NCI-H345 treated with DMSO at 0.1 percent for 48 hours (cell line): ENCODE measurements around the gene TMIE.

Experiments used
- DNase-seq: peaks from one replicate; lab custom pipeline; 2025; ENCODE audit not compliant: unreplicated experiment; lab: John Stamatoyannopoulos, UW

Gene TMIE

DNA sequence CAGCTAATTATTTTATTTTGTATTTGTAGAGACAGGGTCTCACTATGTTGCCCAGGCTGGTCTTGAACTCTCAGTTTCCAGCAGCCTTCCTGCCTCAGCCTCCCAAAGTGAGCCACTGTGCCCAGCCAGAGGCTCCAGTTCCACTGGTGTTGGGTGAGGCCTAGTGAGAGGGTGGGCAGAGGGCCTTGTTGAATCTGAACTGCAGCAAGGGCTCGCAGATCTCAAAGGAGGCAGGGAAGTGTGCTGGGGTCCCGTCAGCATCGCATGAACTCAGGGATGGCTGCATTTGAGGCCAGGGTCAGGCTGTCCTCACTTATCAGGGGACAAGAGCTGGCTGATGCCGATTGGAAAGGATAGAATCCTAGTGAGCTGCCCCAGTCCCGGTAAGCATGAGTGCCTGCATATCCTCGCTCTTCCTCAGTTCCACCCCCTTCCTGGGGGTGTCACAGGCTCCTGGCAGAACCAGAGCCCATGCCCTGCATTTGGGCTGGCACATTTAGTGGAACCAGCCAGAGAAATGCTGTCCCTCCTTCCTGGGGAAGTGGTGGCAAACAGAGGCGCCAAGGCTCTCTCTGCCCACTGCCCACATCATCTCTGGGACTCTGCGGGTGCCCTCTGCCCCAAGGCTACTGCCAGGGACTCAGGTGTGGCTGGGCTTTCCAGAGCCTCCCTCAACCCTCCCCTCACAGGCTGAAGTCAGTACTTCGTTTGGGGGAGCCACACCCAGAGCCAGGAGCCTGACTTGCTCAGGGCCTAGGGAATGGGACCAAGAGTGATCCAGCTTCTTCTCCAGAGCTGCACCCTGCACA, 31.8 kb upstream of the TMIE start:
- no peak for DNase-seq

DNA sequence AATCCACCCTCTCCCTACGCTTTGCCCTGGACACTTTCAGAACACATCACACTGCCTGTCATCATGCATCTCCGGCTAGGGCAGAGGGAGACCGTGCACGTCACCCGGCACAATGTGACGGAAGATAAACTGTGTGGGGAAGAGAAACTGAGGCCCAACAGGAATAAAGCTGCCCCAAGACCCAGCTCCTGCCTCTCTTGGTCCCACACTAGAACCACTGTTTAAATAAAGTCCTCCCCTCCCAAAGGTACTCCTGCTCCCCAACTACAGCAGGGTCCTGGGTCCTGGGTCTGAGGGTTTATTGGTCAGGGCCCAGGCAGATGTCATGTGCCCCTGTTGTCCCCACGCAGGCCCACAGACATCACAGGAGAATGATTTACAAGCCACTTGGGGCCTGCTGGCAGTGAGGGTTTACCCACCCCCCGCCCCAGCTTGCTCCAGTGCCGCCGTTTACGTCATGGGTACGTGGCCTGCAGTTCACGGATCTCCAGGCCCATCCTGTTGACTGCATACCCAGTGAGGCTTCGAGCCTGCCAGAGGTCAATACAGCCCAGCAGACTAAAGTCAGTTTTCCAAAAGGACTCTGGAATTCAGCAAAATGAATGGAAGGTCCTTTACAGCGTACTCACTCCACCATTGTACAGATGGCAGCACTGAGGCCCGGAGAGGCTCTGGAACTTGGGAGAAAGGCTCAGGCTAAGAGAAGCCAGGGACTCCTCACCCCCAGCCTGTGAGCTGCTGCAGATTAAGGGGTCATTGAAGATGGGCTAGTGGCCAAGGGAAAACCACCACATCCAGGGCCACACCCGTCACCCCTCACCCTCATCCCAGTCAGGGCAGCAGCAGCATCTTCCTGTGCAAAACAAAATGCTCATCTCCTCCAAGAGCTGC, 30.9 kb upstream of the TMIE start:
- no peak for DNase-seq

DNA sequence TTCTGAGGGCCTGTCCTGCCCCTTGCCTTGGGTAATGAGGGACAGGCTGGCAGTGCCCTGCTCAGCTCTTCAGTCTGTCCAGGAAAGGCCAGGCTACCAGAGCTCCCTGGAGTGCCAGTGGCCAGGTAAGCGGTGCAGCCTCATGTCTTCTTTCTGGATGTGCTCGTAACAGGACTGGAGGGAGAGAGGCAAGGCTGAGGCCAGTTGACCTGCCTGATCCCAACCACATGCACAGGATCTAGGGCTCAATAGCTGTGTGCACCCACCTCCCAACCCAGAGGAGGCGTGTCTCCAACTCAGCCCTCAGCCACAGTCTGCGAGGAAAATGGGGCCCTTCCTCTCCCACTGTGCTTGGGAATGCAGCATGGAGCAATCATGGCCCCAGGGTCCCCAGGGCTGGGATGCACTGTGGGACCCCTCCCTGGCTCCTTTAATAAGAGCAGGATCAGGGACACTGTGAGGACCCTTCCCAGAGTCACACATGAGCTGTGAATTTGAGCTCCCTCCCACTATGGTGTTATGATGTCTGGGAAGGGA, 30.2 kb upstream of the TMIE start:
- no peak for DNase-seq

DNA sequence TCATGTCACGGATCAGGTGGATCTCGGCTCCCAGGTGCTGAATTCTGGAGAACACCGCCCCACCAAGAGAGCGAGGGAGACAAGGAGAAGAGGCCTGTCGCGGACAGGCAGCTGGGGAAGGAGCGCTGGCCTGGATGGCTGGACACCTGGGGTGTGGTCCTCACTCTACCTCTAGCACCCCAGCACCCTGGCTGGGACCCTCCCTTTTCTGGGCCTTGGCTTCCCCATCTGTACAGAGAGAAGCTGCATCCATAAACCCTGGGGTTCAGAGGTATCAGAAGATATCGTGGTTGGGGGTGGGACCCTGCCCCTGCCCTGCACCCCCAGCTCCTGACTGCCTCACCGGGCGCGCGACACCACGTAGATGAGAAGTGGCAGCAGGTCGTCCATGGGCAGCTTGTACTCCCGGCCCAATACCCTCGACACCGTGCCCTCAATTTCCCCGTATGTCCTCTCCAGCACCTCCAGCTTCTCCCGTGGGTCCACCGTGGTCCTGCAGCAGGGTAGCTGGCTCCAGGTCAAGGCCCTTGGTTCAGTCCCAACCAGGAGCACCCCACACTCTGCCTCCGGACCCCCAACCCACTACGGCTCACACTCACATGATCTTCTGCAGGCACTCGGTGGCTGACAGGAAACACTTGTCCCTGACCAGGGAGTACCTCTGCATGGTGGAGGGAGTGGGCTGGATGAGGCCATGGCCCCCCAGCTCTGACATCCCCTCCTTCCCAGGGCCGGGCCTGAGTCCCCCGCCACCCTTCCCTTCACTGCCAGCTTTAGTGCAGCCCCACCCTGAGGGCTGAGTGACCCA, 29.4 kb upstream of the TMIE start:
- DNase-seq: no peak

DNA sequence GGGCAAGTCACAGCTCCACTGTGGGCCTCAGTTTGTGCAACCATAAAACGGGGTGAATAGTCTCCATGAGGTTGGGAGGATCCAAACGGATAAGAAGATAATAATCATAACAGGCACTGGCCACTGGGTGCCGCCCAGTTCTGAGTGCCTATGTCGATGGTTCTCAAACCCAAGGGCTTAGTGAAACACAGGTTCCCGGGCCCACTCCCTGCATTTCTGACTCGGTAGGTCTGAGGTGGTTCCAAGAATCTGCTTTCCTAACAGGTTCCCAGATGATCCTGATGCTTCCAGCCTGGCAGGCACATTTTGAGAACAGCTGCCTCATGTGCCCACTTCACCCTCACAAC, 28.9 kb upstream of the TMIE start:
- no peak for DNase-seq

DNA sequence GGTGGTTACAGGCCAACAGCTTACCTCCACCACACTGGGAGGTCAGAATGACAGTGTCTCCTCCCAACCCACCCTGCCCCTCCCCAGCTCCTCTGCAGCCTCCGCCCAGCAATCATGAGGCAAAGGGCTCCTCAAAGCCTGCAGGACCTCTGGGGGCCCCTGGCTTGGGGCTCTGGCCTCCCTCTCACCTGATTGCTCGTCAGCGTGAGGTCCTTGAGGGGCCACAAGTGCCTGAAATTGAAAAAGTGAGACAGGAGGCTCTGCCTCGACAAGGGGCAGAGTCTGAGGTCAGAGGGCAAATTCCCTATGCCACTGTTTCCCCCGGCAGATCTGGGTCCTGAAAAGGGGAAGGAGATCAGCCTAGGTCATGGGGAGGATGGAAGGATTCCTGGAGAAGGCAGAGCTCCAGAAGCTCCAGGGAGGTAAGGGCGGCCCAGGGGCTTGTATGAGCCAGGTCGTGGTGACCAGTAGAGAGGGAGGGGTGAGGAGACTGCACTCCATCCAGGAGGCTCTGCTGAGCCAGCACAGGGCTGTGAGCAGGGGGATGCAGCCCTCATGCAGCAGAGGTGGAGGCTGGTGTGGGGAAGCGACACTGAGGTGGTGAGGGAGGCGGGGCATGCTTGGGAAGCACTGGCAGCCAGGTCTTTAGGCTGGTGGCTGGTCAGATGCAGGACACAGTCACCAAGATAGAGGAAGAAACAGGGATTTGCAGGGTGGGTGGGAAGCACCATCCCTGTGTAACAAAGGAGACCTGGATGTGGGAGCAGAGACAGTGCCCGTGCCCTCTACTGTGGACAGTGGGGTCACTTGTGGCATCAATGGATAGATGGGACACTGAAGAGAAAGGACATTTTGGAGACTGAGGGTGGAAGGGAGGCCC, 27.8 kb upstream of the TMIE start:
- DNase-seq: no peak

DNA sequence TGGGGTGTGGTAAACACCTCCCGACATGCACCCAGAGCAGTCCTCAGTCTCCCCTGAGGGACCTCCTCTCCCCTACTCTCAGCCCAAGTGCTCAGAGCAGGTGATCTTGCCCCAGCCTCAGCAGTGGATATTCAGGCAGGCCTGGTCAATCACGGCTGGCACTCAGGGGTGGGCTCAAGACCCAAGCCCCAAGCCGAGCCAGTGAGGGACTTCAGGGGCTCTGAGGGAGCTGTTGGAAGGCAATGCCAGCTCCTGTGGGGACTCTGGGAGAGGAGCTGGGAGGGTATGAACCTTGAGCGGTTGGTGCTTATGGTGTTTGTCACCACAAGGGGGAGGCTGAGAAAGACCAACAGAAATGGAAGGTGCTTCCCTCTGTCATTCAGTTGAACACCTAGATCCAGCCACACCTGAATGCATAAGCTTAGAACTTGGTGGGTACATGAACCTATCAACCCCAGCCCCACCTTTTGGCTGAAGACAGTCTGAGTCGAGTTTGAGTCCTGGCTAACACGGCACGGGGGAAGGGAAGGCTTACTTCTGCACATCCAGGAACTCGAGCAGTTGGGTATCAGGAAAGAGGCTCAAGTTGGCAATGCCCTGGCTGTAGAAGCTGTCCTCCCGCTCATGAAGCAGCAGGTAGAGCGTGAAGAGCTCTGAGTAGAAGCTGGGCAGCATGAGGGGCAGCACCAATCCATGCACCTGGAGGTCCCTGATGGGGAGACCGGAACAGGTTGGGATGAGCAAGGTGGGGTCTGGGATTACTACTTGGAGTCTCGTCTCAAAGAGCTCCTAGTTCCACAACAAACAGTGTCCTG, 27.0 kb upstream of the TMIE start:
- DNase-seq: no peak

DNA sequence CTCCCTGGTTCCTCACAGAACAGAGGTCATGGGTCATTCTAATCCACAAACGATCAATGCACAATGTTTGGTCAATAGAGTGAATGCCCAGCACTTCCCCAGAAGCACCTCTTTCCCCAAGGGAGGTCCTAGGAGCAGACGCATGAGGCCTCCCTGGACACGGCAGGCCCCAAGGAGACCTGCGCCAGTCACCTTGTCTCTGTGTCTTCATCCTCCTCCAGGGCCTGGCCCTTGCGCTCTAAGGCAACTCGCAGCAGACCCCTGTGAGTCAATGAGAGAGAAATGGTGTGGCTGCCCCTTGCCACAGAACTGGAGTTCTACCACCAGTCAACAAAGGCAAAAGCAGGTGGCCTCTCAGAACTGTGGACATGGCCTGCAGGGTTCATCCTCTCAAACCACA, 25.8 kb upstream of the TMIE start:
- DNase-seq: no peak

DNA sequence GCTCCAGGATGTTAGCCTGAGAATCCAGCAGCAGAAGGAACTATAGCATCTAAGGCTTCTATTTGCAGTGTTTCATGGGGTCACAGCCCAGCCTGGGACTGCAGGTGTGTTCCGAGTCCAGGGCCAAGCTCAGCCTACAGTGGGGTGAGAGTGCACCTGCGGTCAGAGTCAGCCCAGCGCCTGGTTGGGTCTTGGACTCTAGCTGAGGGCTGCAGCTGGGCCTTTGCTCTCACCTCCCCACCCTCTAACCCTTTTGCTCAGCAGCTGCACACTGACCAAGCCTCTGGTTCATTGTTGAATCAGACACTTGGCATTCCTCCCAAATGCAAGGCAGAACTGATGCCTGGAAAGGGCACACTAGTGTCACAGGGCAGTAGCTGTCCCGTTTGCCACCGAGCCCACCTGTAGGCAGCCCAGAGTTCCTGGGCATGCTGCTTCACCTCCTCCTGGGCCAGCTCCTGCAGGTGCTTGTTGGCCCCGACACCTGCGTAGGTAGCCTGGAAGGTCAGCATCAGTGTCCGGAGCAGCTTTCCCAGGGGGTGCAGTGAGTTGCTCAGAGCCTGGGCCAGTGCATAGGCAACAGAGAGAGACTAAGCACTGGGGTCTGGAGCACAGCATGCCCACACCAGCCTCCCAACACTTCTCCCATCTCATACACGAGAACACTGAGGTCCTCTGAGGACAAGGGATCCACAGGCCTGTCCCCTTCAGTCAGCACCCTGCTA, 25.2 kb upstream of the TMIE start:
- DNase-seq: no peak

DNA sequence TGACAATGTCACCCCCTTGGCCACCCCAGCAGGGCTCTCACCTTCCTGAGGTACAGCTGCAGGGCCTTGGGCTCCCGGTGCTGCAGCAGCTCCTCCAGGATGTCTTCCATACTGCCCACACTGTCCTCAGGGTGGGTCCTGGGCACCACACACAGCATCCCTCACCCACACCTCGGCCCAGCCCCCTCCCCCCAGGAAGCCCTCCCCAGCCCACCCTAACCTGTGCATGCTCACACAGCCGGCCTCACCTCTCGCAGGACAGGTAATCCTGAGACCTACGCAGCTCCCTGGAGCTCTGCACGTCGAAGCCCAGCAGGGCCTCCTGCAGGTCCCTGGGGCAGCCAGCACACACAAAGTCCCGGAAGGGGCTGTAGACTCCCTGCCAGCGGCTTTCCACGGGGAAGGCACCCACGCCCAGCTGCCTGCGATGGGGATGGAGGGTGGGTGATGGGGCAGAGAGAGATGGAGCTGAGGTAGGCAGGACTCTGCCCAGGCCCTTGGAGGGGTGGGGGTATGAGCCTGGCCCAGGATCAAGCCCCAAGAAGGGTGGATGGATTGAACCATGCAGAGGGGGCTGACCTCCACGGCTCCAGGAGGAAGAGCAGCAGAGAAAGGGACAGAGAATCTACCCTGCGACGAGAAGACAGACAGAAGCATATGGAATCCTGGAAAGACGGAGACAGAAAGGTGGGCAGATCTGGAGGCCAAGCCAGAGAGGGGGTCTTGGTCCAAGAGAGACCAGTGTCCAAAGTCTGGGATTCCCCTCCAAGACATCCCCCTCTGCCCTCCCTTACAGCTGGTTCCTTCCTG, 24.4 kb upstream of the TMIE start:
- DNase-seq: no peak

DNA sequence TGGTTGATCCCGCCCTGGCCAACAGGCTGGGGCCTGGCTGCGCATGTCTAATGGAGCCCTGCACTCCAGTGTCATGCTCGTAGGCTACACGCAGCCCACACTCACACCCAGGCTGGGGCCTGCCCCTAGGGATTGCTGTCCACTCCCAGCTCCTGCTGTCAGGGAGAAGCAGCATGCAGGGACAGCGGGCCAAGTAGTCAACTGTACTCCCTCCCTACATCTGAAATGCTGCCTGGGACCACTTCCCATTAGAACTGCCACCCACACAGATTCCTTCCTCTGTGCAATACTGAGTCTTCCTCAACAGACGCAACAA, 23.8 kb upstream of the TMIE start:
- DNase-seq: no peak

DNA sequence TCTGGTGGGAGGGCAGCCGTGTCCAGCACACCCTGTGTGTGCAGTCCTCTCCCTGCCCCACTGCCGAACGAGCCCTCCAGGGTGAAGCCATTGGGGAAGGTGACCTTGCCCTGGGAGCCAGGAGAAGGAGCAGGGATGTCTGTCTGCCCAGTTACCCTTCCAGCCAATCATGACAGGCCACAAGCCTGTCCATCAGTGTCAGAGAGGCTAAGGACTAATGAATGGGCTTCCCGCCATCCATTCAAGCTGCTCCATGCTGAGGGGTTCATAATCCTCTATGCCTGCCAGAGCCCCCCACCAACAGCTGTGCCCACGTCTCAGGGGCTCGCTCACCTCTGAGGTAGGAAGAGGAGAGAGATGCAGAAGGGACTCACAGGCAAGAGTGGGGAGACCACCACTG, 22.9 kb upstream of the TMIE start:
- no peak for DNase-seq

DNA sequence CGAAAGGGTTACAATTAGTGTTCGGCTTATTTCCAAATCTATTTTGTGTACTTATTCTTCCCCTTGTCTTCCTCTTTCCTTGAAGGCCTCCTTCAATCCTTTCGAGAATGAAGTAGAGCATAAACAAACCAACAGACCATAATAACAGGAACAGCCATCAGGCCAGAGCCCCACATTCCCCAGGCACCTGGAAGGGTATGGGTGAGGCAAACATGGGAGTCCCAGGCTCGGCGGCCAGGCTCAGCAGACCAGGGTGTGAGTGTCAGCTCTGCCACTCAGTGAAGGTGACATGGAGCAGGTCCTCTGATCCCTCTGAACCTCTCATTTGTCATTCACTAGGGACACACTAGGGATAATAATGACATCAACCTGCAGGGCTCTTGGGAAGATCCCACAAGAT, 21.5 kb upstream of the TMIE start:
- DNase-seq: no peak

DNA sequence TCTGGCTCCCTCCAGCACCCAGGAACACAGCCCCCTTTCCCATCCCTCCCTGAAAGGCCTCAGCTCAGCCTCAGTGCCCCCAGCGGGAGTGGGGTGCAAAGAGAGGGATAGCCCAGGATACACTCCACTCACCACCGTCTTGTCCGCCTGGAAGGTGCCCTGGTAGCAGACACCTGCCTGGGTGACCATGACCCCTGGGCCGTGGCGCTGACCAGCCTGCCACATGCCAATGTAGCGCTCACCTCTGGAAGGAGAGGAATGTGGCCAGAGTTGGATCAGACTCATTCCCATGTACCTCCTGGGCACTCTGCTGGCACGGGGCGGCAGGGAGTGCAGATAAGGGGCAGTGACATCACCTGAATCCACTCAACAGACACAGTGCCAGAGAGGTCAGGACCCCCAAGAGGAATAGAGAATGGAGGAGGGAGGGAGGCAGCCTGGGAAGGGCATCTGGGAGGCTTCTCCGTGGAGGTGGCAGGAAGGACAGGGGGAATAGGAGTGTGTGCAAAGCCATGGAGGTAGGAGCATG, 20.8 kb upstream of the TMIE start:
- DNase-seq: no peak

DNA sequence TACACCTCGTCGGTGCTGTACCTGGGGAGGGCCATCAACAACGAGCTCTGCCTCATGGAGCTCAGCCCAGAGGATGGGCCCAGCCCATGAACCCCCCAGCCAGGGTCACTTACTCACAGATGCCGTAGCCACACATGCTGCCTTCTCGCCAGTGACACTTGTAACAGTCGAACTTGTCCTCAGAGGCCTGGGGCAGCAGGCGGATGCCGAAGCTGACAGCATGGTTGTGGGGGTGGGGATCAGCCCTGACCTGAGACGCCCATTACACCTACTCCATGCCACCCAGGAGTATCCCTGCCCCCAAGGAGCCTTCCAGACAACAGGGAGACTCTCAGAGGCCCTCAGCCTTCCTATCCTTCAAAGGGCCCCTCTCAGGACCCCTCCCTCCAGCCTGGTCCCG, 19.8 kb upstream of the TMIE start:
- DNase-seq: no peak

DNA sequence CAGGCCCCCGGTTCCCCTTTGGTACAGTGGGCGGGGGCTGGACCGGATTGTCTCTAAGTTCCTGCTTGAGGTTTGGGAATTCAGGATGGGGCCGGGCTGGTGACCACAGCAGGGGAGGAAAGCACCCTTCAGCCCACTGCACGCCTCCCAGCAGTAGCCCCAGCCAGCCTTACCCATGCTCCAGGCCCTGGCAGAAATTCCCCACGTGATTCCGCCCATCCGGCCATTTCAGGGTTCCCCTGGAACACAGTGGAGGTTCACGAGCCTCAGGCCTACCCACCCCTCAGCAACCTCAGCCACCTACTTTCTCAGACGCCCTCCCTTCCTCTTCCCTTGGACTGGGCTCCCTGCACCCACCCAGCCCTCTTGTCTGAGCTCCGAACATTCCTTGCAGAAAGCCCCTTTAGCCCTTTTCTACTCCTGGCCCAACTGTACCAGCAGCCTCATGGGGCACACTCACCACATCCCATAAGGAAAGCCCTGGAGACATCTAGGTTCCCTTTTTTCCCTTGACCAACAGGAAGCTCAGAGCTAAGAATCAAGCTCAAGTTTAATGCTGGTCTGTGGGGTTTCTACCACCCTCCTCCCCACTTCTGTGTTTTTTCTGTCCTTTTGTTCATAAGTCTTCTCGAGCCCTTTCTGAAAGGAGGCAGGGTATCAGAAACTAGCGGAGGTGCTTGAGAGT, 19.2 kb upstream of the TMIE start:
- no peak for DNase-seq

DNA sequence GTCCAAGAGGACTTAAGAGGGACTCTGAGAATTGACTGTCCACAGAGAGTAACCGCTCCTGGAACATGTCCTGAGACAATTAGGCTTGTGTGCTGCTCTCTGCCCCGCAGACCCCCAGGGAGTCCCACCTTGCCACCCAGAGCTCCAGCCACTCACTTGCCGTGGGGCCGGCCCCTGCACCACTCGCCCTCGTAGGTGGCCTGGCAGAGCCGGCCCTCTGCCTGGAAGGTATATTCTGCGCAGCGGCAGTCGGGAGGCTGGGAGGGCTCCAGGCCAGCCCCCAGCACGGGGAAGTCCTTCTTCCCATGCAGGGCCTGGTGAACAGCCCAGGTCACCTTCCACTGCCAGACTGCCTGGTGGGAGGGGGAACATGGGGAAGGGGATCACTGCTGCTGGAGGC, 18.2 kb upstream of the TMIE start:
- DNase-seq: no peak
